MCF 10A (cell line): ENCODE measurements around the gene OR10G3. TPM values are rescaled to one million over a fixed set of nuclear protein-coding genes. Genes with fewer than 3 reads are reported as not detected.

Experiments
- BruUV-seq: library from RNA; stranded (reverse); fragments of 400-500 nt; replicated peaks from 2 replicates; lab custom pipeline; 2021; lab: Mats Ljungman, UMichigan
- CTCF ChIA-PET: fragments of 300-600 bp; sonication (Branson Sonifier 250); formaldehyde crosslinking; extraction: SDS; loops from one replicate; lab custom pipeline; 2021; ENCODE audit warnings: antibody characterized with exemption, inconsistent platforms; lab: Yijun Ruan, JAX
- POLR2A ChIA-PET: fragments of 300-600, 350-650 bp; sonication (Branson Sonifier 250); formaldehyde crosslinking; extraction: SDS; loops from one replicate; lab custom pipeline; 2020; ENCODE audit warnings: antibody characterized with exemption, inconsistent platforms; lab: Yijun Ruan, JAX
- DNase-seq: peaks from one replicate; pipeline ENCODE4 v3.0.0-alpha.2; 2018; ENCODE audit not compliant: unreplicated experiment
- H3K27ac Mint-ChIP-seq: one replicate; pipeline ENCODE4 v1.8.0; 2022; ENCODE audit warnings: mild to moderate bottlenecking, low read depth, mixed read lengths; ENCODE audit not compliant: unreplicated experiment
- H3K27me3 Mint-ChIP-seq: one replicate; pipeline ENCODE4 v1.8.0; 2022; ENCODE audit warnings: mixed read lengths; ENCODE audit not compliant: insufficient read depth, unreplicated experiment
- H3K36me3 Mint-ChIP-seq: one replicate; pipeline ENCODE4 v1.8.0; 2022; ENCODE audit warnings: mild to moderate bottlenecking, moderate library complexity, mixed read lengths; ENCODE audit not compliant: insufficient read depth, unreplicated experiment
- H3K4me1 Mint-ChIP-seq: one replicate; pipeline ENCODE4 v1.8.0; 2022; ENCODE audit warnings: mixed read lengths; ENCODE audit not compliant: insufficient read depth, unreplicated experiment
- H3K4me3 Mint-ChIP-seq: one replicate; pipeline ENCODE4 v1.8.0; 2022; ENCODE audit warnings: mild to moderate bottlenecking, moderate library complexity, mixed read lengths; ENCODE audit not compliant: unreplicated experiment
- H3K9me3 Mint-ChIP-seq: one replicate; pipeline ENCODE4 v1.8.0; 2022; ENCODE audit warnings: mixed read lengths; ENCODE audit not compliant: unreplicated experiment
- CTCF ChIP-seq: fragments of 200-600 bp; IDR thresholded peaks from one replicate; pipeline ENCODE4 v1.8.0; 2022; ENCODE audit warnings: antibody characterized with exemption, mild to moderate bottlenecking; ENCODE audit not compliant: unreplicated experiment
- intact Hi-C: fragments of 100-400 bp; cut with micrococcal nuclease; formaldehyde crosslinking; loops from 2 replicates; pipeline ENCODE4 v1.14.1; 2022
- total RNA-seq: library from RNA; stranded (reverse); gene quantifications from 2 replicates; pipeline ENCODE4 v1.2.3, GENCODE V29; 2022

The OR10G3 gene
- total RNA-seq, 1 experiment from 2014 or later: not detected

GRCh38 chr14:21526672-21527317, 53.1 kb downstream of the OR10G3 start:
- BruUV-seq: no TSS peak
- no peak for TF ChIP-seq CTCF
- POLR2A ChIA-PET: interaction anchor here (1.6 to 2.2 kb wide), 2 partner anchors 14 to 15 kb away, joined by 6 to 12 read pairs; partner anchors contain the start of gene METTL3
- Mint-ChIP-seq H3K4me3 (peak overlapping the region; percentile 33), H3K27ac (no peak overlapping the region), H3K4me1 (no peaks in the 10 kb centered on the region), H3K9me3 (no peaks in the 10 kb centered on the region), H3K27me3 (peaks cover 23% of the 10 kb centered on the region), H3K36me3 (no peaks in the 10 kb centered on the region)
- intact Hi-C loops: no loop called here
- CTCF ChIA-PET: interaction anchor here (0.5 to 2.5 kb wide), 4 partner anchors 16 to 222 kb away, joined by 3 to 12 read pairs (median 4); partner anchors contain the start of genes METTL3 and TOX4
- DNase-seq: no peak

GRCh38 chr14:21525962-21526671, 53.8 kb downstream of the OR10G3 start, which contains the start of gene SALL2:
TSS of gene SALL2 (minus strand) at chr14:21526346. CDS start at chr14:21526127, 219 bp downstream.
- Mint-ChIP-seq H3K4me1 (no peaks in the 10 kb centered on the region), H3K36me3 (no peaks in the 10 kb centered on the region), H3K27ac (no peak within 1 kb of the TSS), H3K9me3 (no peaks in the 10 kb centered on the region), H3K27me3 (peaks cover 22% of the 10 kb centered on the region), H3K4me3 (peak within 1 kb of the TSS; percentile 33)
- BruUV-seq: no TSS peak
- intact Hi-C loops: no loop called here
- DNase-seq: no peak
- no peak for TF ChIP-seq CTCF
- CTCF ChIA-PET: interaction anchor here (1.6 to 2.5 kb wide), 3 partner anchors 16 to 31 kb away, joined by 3 to 12 read pairs (median 5); partner anchors contain the start of gene METTL3
- POLR2A ChIA-PET: interaction anchor here (1.6 to 2.2 kb wide), 2 partner anchors 13 to 15 kb away, joined by 6 to 12 read pairs; partner anchors contain the start of gene METTL3

GRCh38 chr14:21525571-21525961, 54.3 kb downstream of the OR10G3 start:
- intact Hi-C loops: no loop called here
- Mint-ChIP-seq H3K4me3 (peak overlapping the region; percentile 33), H3K27ac (no peak overlapping the region), H3K27me3 (peaks cover 22% of the 10 kb centered on the region), H3K4me1 (no peaks in the 10 kb centered on the region), H3K9me3 (no peaks in the 10 kb centered on the region), H3K36me3 (no peaks in the 10 kb centered on the region)
- DNase-seq: no peak
- ChIA-PET POLR2A (interaction anchor here (1.6 to 2.2 kb wide), 2 partner anchors 12 to 14 kb away, joined by 6 to 12 read pairs; partner anchors contain the start of gene METTL3), CTCF (interaction anchor here (1.6 to 2.5 kb wide), 3 partner anchors 15 to 32 kb away, joined by 3 to 12 read pairs (median 5); partner anchors contain the start of gene METTL3)
- BruUV-seq: no TSS peak
- no peak for TF ChIP-seq CTCF
